WTC11 (cell line): ENCODE results near the gene C1QL2. TPM values are rescaled to one million over a fixed set of nuclear protein-coding genes. Genes with fewer than 3 reads are reported as not detected.

Experiments
- ATAC-seq: fragments of 200-7000 bp; cut with Tn5 transposase; 2 replicates; pipeline ENCODE4 v1.10.0; 2021; ENCODE audit warnings: mild to moderate bottlenecking, moderate library complexity
- CTCF ChIA-PET: fragments of 300-600 bp; sonication (Branson Sonifier 250); formaldehyde crosslinking; loops from one replicate; lab custom pipeline; 2021; ENCODE audit warnings: antibody characterized with exemption; lab: Charles Lee
- POLR2A ChIA-PET: fragments of 350-600 bp; sonication (Branson Sonifier 250); formaldehyde crosslinking; loops from one replicate; lab custom pipeline; 2021; ENCODE audit warnings: antibody characterized with exemption; lab: Charles Lee
- DNase-seq: peaks from one replicate; pipeline ENCODE4 v3.0.0; 2021; ENCODE audit warnings: low spot score
- H3K27ac Mint-ChIP-seq: 2 replicates; pipeline ENCODE4 v1.8.0; 2021; ENCODE audit warnings: mixed read lengths
- H3K27me3 Mint-ChIP-seq: 2 replicates; pipeline ENCODE4 v1.8.0; 2021; ENCODE audit warnings: low read depth, mild to moderate bottlenecking, moderate library complexity, mixed read lengths
- H3K36me3 Mint-ChIP-seq: 2 replicates; pipeline ENCODE4 v1.8.0; 2021; ENCODE audit warnings: mixed read lengths
- H3K4me1 Mint-ChIP-seq: 2 replicates; pipeline ENCODE4 v1.8.0; 2022; ENCODE audit warnings: mixed read lengths
- H3K4me3 Mint-ChIP-seq: 2 replicates; pipeline ENCODE4 v1.8.0; 2021; ENCODE audit warnings: mild to moderate bottlenecking, moderate library complexity, mixed read lengths
- H3K9me3 Mint-ChIP-seq: 2 replicates; pipeline ENCODE4 v1.8.0; 2021; ENCODE audit warnings: mixed read lengths
- AFF4 ChIP-seq: sonication (generic); formaldehyde crosslinking; IDR thresholded peaks from 2 replicates; pipeline ENCODE4 v1.8.1; 2023; ENCODE audit warnings: mild to moderate bottlenecking, missing genetic modification reagents, borderline replicate concordance
- CDX4 ChIP-seq: fragments of 250-450 bp; sonication (Bioruptor Pico); IDR thresholded peaks from 2 replicates; pipeline ENCODE4 v1.9.0; 2021; ENCODE audit warnings: moderate library complexity, mild to moderate bottlenecking, inconsistent platforms, borderline replicate concordance
- HMGA2 ChIP-seq: fragments of 250-450 bp; sonication (Bioruptor Pico); IDR thresholded peaks from 2 replicates; pipeline ENCODE4 v1.4.0; 2021; ENCODE audit warnings: mild to moderate bottlenecking, moderate library complexity
- JAZF1 ChIP-seq: fragments of 250-450 bp; sonication (Bioruptor Pico); IDR thresholded peaks from 2 replicates; pipeline ENCODE4 v1.9.0; 2021; ENCODE audit warnings: moderate library complexity, mild to moderate bottlenecking, inconsistent platforms
- MAX ChIP-seq: sonication (generic); formaldehyde crosslinking; IDR thresholded peaks from 2 replicates; pipeline ENCODE4 v1.8.0; 2022; ENCODE audit warnings: mild to moderate bottlenecking, missing genetic modification reagents
- PRDM15 ChIP-seq: sonication (generic); formaldehyde crosslinking; IDR thresholded peaks from 2 replicates; pipeline ENCODE4 v1.8.0; 2022; ENCODE audit warnings: missing genetic modification reagents
- PRRX2 ChIP-seq: fragments of 250-450 bp; sonication (Bioruptor Pico); IDR thresholded peaks from 2 replicates; pipeline ENCODE4 v1.8.0; 2021; ENCODE audit warnings: mild to moderate bottlenecking
- STAT6 ChIP-seq: sonication (generic); formaldehyde crosslinking; conservative IDR thresholded peaks from 2 replicates; pipeline ENCODE4 v1.8.1; 2023; ENCODE audit warnings: mild to moderate bottlenecking, low read depth, missing genetic modification reagents, moderate library complexity
- ZNF138 ChIP-seq: sonication (generic); formaldehyde crosslinking; conservative IDR thresholded peaks from 2 replicates; pipeline ENCODE4 v1.8.1; 2022; ENCODE audit warnings: mild to moderate bottlenecking, moderate library complexity, missing genetic modification reagents
- ZNF532 ChIP-seq: fragments of 250-450 bp; sonication (Bioruptor Pico); IDR thresholded peaks from 2 replicates; pipeline ENCODE4 v1.9.0; 2021; ENCODE audit warnings: mild to moderate bottlenecking, borderline replicate concordance
- total RNA-seq: library from RNA; stranded (reverse); gene quantifications from 3 replicates; pipeline ENCODE4 v1.2.3, GENCODE V29; 2021

C1QL2 gene
- total RNA-seq, 1 experiment from 2014 or later = 1.0 TPM

- DNase-seq (no peak), ATAC-seq (no peak)
- peaks cover 21% of the 10 kb centered on the region for H3K9me3 Mint-ChIP-seq
- H3K4me1 Mint-ChIP-seq = peaks cover 89% of the 10 kb centered on the region
- POLR2A ChIA-PET = no interaction called here
- H3K27me3 Mint-ChIP-seq = peaks cover 49% of the 10 kb centered on the region
- no peak overlapping the region for H3K27ac Mint-ChIP-seq
- no peak overlapping the region for H3K4me3 Mint-ChIP-seq
- TF ChIP-seq PRDM15 (CRISPR knock-in tag) = no peak
- no peak for TF ChIP-seq HMGA2 (CRISPR knock-in tag)
- TF ChIP-seq CDX4 (CRISPR knock-in tag) = no peak
- no peak for TF ChIP-seq STAT6 (CRISPR knock-in tag)
- no peak for TF ChIP-seq ZNF532 (CRISPR knock-in tag)
- CTCF ChIA-PET = interaction anchor here (1.0 to 1.5 kb wide), 3 partner anchors 9 to 85 kb away, joined by 3 to 5 read pairs (median 4); no protein-coding TSS in a partner anchor
- peaks cover 22% of the 10 kb centered on the region for H3K36me3 Mint-ChIP-seq
Observed at GRCh38 chr2:119114266-119114665, 44.3 kb downstream of the C1QL2 start.

GRCh38 chr2:119113489-119113770 lies 45.1 kb downstream of the C1QL2 start:
- ChIA-PET CTCF (interaction anchor here (0.8 to 1.6 kb wide), 4 partner anchors 9 to 231 kb away, joined by 3 to 5 read pairs (median 4); no protein-coding TSS in a partner anchor), POLR2A (no interaction called here)
- Mint-ChIP-seq H3K36me3 (peaks cover 22% of the 10 kb centered on the region), H3K4me1 (peaks cover 88% of the 10 kb centered on the region), H3K4me3 (no peak overlapping the region), H3K27me3 (peaks cover 49% of the 10 kb centered on the region), H3K27ac (peak overlapping the region; percentile 85; the same call in 1 of the 2 replicates), H3K9me3 (peaks cover 21% of the 10 kb centered on the region)
- DNase-seq (no peak), ATAC-seq (peak; percentile 14)
- TF ChIP-seq MAX (CRISPR knock-in tag) = 0 out of 2 replicates have a peak, but pooled peaks have one; percentile 2
- TF ChIP-seq JAZF1 (CRISPR knock-in tag) = no peak
- no peak for TF ChIP-seq AFF4
- no peak for TF ChIP-seq PRRX2
- TF ChIP-seq ZNF138 (CRISPR knock-in tag) = no peak
